ENCODE data around the gene FBN2.

Gene FBN2

DNA sequence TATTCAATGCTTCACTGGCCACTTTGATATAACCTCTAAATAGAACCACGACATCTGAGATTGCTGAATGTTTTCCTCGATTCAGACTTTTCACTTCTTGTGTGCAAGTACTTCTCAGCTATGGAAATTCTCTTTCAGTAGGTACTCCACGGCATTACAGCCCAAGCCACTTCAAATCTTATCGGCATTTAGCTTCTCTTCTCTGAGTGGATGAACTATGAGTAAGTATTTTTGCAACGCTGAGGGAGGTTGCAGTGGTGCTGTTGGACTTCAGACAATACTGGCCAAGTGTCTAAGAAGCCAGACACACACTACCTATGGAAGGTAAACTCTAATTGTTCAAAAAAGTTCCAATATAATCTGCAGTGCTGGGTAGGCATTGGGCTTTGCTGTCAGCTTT, 60.1 kb downstream of the FBN2 start:
- Histone ChIP-seq H4K20me1 (ENCODE audit: insufficient read depth, low read length) (no peaks in the 10 kb centered on the region), H3K4me1 (ENCODE audit: insufficient read depth, low read length) (no peaks in the 10 kb centered on the region), H3K36me3 (ENCODE audit: insufficient read depth, low read length) (no peaks in the 10 kb centered on the region), H3K9ac (ENCODE audit: low read depth, low read length) (no peak overlapping the region), H3K27me3 (ENCODE audit: insufficient read depth, low read length, poor library complexity) (no peaks in the 10 kb centered on the region), H3K4me2 (ENCODE audit: insufficient read depth, low read length) (no peak overlapping the region), H3K4me3 (ENCODE audit: low read depth in 1 of 2, low read length in 2 of 2) (no peak overlapping the region), H3K79me2 (ENCODE audit: insufficient read depth, low read length) (no peaks in the 10 kb centered on the region), H2AFZ (ENCODE audit: low read depth, low read length) (no peak overlapping the region), H3K9me3 (ENCODE audit: insufficient read depth, low read length, severe bottlenecking) (no peaks in the 10 kb centered on the region), H3K27ac (ENCODE audit: low read length) (no peak overlapping the region)
- ATAC-seq (ENCODE audit: insufficient read depth, low read depth) (no peak), DNase-seq (no peak)
- TF ChIP-seq, protein P1, sequence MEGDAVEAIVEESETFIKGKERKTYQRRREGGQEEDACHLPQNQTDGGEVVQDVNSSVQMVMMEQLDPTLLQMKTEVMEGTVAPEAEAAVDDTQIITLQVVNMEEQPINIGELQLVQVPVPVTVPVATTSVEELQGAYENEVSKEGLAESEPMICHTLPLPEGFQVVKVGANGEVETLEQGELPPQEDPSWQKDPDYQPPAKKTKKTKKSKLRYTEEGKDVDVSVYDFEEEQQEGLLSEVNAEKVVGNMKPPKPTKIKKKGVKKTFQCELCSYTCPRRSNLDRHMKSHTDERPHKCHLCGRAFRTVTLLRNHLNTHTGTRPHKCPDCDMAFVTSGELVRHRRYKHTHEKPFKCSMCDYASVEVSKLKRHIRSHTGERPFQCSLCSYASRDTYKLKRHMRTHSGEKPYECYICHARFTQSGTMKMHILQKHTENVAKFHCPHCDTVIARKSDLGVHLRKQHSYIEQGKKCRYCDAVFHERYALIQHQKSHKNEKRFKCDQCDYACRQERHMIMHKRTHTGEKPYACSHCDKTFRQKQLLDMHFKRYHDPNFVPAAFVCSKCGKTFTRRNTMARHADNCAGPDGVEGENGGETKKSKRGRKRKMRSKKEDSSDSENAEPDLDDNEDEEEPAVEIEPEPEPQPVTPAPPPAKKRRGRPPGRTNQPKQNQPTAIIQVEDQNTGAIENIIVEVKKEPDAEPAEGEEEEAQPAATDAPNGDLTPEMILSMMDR (IDR thresholded peaks at IDR 0.05; ENCODE audit: borderline replicate concordance, extremely low read depth, low read length, poor library complexity, severe bottlenecking), result no peak
- TF ChIP-seq EZH2 (IDR thresholded peaks at IDR 0.05; ENCODE audit: borderline replicate concordance, low read depth, low read length, severe bottlenecking), result no peak

DNA sequence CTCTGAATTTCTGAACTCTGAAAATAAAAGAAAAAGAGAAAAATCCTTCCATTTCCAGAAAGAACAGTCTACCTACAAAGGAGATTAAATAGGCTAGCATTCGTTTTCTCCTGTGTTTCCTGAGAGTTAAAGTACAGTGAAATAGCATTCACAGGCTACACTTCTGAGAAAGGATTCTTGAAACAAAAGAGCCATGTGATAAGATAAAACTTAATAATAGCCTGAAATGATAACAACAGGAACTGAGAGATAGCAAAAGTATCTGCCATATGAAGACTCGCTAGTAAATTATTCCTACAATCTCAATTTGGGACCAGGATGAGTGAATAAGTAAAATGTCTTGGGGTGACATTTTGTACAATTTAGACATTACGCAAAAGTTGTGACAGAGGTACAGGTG, 62.4 kb downstream of the FBN2 start:
- no peak overlapping the region for H3K9ac ChIP-seq (ENCODE audit: low read depth, low read length)
- H3K4me2 ChIP-seq (ENCODE audit: insufficient read depth, low read length), result no peak overlapping the region
- no peaks in the 10 kb centered on the region for H3K9me3 ChIP-seq (ENCODE audit: insufficient read depth, low read length, severe bottlenecking)
- H3K36me3 ChIP-seq (ENCODE audit: insufficient read depth, low read length), result no peaks in the 10 kb centered on the region
- no peaks in the 10 kb centered on the region for H4K20me1 ChIP-seq (ENCODE audit: insufficient read depth, low read length)
- TF ChIP-seq, protein P1 (IDR thresholded peaks at IDR 0.05; ENCODE audit: borderline replicate concordance, extremely low read depth, low read length, poor library complexity, severe bottlenecking), result no peak
- TF ChIP-seq EZH2 (IDR thresholded peaks at IDR 0.05; ENCODE audit: borderline replicate concordance, low read depth, low read length, severe bottlenecking), result no peak
- no peak overlapping the region for H3K4me3 ChIP-seq (ENCODE audit: low read depth in 1 of 2, low read length in 2 of 2)
- H3K27me3 ChIP-seq (ENCODE audit: insufficient read depth, low read length, poor library complexity), result no peaks in the 10 kb centered on the region
- no peak overlapping the region for H2AFZ ChIP-seq (ENCODE audit: low read depth, low read length)
- H3K27ac ChIP-seq (ENCODE audit: low read length), result no peak overlapping the region
- ATAC-seq (ENCODE audit: insufficient read depth, low read depth) (no peak), DNase-seq (no peak)
- no peaks in the 10 kb centered on the region for H3K79me2 ChIP-seq (ENCODE audit: insufficient read depth, low read length)
- no peaks in the 10 kb centered on the region for H3K4me1 ChIP-seq (ENCODE audit: insufficient read depth, low read length)

GRCh38 chr5:128472919-128473318, 65.1 kb downstream of the FBN2 start:
- Histone ChIP-seq H3K27ac (ENCODE audit: low read length) (no peak overlapping the region), H3K9ac (ENCODE audit: low read depth, low read length) (no peak overlapping the region), H3K4me3 (ENCODE audit: low read depth in 1 of 2, low read length in 2 of 2) (no peak overlapping the region), H4K20me1 (ENCODE audit: insufficient read depth, low read length) (no peaks in the 10 kb centered on the region), H3K4me2 (ENCODE audit: insufficient read depth, low read length) (no peak overlapping the region), H3K9me3 (ENCODE audit: insufficient read depth, low read length, severe bottlenecking) (no peaks in the 10 kb centered on the region), H3K36me3 (ENCODE audit: insufficient read depth, low read length) (no peaks in the 10 kb centered on the region), H3K4me1 (ENCODE audit: insufficient read depth, low read length) (no peaks in the 10 kb centered on the region), H3K27me3 (ENCODE audit: insufficient read depth, low read length, poor library complexity) (no peaks in the 10 kb centered on the region), H2AFZ (ENCODE audit: low read depth, low read length) (no peak overlapping the region), H3K79me2 (ENCODE audit: insufficient read depth, low read length) (no peaks in the 10 kb centered on the region)
- TF ChIP-seq, protein P1 (IDR thresholded peaks at IDR 0.05; ENCODE audit: borderline replicate concordance, extremely low read depth, low read length, poor library complexity, severe bottlenecking), result no peak
- TF ChIP-seq EZH2 (IDR thresholded peaks at IDR 0.05; ENCODE audit: borderline replicate concordance, low read depth, low read length, severe bottlenecking), result no peak
- ATAC-seq (ENCODE audit: insufficient read depth, low read depth) (no peak), DNase-seq (no peak)

DNA sequence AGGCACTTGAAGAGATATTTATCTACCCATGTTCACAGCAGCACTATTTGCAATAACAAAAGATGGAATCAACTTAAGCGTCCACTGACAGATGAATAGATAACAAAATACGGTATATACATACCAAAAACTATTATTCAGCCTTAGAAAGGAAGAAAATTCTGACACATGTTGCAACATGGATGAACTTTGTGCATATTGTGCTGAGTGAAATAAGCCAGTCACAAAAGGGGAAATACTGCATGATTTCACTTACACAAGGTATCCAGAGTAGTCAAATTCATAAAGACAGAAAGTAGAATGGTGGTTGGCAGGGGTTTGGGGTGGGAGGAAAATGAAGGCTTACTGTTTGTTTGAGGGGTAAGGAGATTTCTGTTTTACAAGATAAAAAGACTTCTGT, 66.0 kb downstream of the FBN2 start:
- H3K27me3 ChIP-seq (ENCODE audit: insufficient read depth, low read length, poor library complexity), result no peaks in the 10 kb centered on the region
- no peak overlapping the region for H3K4me3 ChIP-seq (ENCODE audit: low read depth in 1 of 2, low read length in 2 of 2)
- no peaks in the 10 kb centered on the region for H4K20me1 ChIP-seq (ENCODE audit: insufficient read depth, low read length)
- no peak overlapping the region for H3K4me2 ChIP-seq (ENCODE audit: insufficient read depth, low read length)
- no peak overlapping the region for H3K9ac ChIP-seq (ENCODE audit: low read depth, low read length)
- H3K36me3 ChIP-seq (ENCODE audit: insufficient read depth, low read length), result no peaks in the 10 kb centered on the region
- H3K4me1 ChIP-seq (ENCODE audit: insufficient read depth, low read length), result no peaks in the 10 kb centered on the region
- ATAC-seq (ENCODE audit: insufficient read depth, low read depth) (no peak), DNase-seq (no peak)
- TF ChIP-seq EZH2 (IDR thresholded peaks at IDR 0.05; ENCODE audit: borderline replicate concordance, low read depth, low read length, severe bottlenecking), result no peak
- TF ChIP-seq, protein P1 (IDR thresholded peaks at IDR 0.05; ENCODE audit: borderline replicate concordance, extremely low read depth, low read length, poor library complexity, severe bottlenecking), result no peak
- no peak overlapping the region for H2AFZ ChIP-seq (ENCODE audit: low read depth, low read length)
- H3K27ac ChIP-seq (ENCODE audit: low read length), result no peak overlapping the region
- no peaks in the 10 kb centered on the region for H3K79me2 ChIP-seq (ENCODE audit: insufficient read depth, low read length)
- H3K9me3 ChIP-seq (ENCODE audit: insufficient read depth, low read length, severe bottlenecking), result no peaks in the 10 kb centered on the region

All from DND-41 (cell line).